Endometrial microvascular endothelial cells (primary cell): ENCODE measurements around the gene MLLT3. TPM values are rescaled to one million over a fixed set of nuclear protein-coding genes. Genes with fewer than 3 reads are reported as not detected.

ENCODE experiments used
- in situ Hi-C: cut with HindIII; loops from 2 replicates; pipeline ENCODE4 v1.10.0; 2017; ENCODE audit warnings: low sequenced_read_pairs, low pct_unique_long_range_greater_than_20kb; ENCODE audit errors: inconsistent ontology term
- total RNA-seq: library from RNA; depleted of rRNA; stranded (reverse); fragments of >200 nt; gene quantifications from one replicate; pipeline ENCODE4 v1.2.3, GENCODE V29; 2015; ENCODE audit errors: inconsistent ontology term

MLLT3 gene
- total RNA-seq, 1 donor from 2014 or later = 4.6 TPM

- in situ Hi-C loops = no loop called here
Observed at GRCh38 chr9:20463823-20464222, 158.5 kb downstream of the MLLT3 start.

- in situ Hi-C loops = no loop called here
Observed at GRCh38 chr9:20462410-20462809, 159.9 kb downstream of the MLLT3 start.

GRCh38 chr9:20447291-20447690 is 175.0 kb downstream of the MLLT3 start:
- in situ Hi-C loops = no loop called here

GRCh38 chr9:20446248-20446647 is 176.1 kb downstream of the MLLT3 start:
- in situ Hi-C loops = no loop called here

- in situ Hi-C loops = no loop called here
Observed at GRCh38 chr9:20442461-20443319, 179.6 kb downstream of the MLLT3 start.

- in situ Hi-C loops = no loop called here
Observed at GRCh38 chr9:20441711-20442423, 180.4 kb downstream of the MLLT3 start.

GRCh38 chr9:20441166-20441565 is 181.1 kb downstream of the MLLT3 start:
- in situ Hi-C loops = no loop called here

GRCh38 chr9:20437476-20437875 is 184.8 kb downstream of the MLLT3 start:
- in situ Hi-C loops = no loop called here

- in situ Hi-C loops = no loop called here
Observed at GRCh38 chr9:20436476-20437195, 185.7 kb downstream of the MLLT3 start.

GRCh38 chr9:20428976-20429375 is 193.3 kb downstream of the MLLT3 start:
- in situ Hi-C loops = no loop called here

GRCh38 chr9:20427359-20427758 is 194.9 kb downstream of the MLLT3 start:
- in situ Hi-C loops = no loop called here

- in situ Hi-C loops = no loop called here
Observed at GRCh38 chr9:20426019-20426418, 196.3 kb downstream of the MLLT3 start.

GRCh38 chr9:20419533-20419932 is 202.8 kb downstream of the MLLT3 start:
- in situ Hi-C loops = no loop called here

- in situ Hi-C loops = no loop called here
Observed at GRCh38 chr9:20418485-20418884, 203.8 kb downstream of the MLLT3 start.

- in situ Hi-C loops = no loop called here
Observed at GRCh38 chr9:20417373-20418080, 204.8 kb downstream of the MLLT3 start.

GRCh38 chr9:20414150-20414549 is 208.1 kb downstream of the MLLT3 start:
- in situ Hi-C loops = no loop called here

- in situ Hi-C loops = no loop called here
Observed at GRCh38 chr9:20409321-20410092, 212.8 kb downstream of the MLLT3 start.

GRCh38 chr9:20408513-20408912 is 213.8 kb downstream of the MLLT3 start:
- in situ Hi-C loops = no loop called here
